GM12873 (cell line): ENCODE results near the gene LY9.

Experiments used
- TF ChIP-seq, protein P1 (sequence below): IDR thresholded peaks from 2 replicates; pipeline ENCODE4 v1.5.1; 2012; ENCODE audit warnings: low read depth, mild to moderate bottlenecking, moderate library complexity, low read length, control low read depth; ENCODE audit not compliant: insufficient read depth; ENCODE audit errors: missing control alignments

The LY9 gene

GRCh38 chr1:160863061-160863773 is 67.2 kb downstream of the LY9 start:
- TF ChIP-seq, protein P1, sequence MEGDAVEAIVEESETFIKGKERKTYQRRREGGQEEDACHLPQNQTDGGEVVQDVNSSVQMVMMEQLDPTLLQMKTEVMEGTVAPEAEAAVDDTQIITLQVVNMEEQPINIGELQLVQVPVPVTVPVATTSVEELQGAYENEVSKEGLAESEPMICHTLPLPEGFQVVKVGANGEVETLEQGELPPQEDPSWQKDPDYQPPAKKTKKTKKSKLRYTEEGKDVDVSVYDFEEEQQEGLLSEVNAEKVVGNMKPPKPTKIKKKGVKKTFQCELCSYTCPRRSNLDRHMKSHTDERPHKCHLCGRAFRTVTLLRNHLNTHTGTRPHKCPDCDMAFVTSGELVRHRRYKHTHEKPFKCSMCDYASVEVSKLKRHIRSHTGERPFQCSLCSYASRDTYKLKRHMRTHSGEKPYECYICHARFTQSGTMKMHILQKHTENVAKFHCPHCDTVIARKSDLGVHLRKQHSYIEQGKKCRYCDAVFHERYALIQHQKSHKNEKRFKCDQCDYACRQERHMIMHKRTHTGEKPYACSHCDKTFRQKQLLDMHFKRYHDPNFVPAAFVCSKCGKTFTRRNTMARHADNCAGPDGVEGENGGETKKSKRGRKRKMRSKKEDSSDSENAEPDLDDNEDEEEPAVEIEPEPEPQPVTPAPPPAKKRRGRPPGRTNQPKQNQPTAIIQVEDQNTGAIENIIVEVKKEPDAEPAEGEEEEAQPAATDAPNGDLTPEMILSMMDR, result no peak

GRCh38 chr1:160863774-160864131 is 67.8 kb downstream of the LY9 start:
- TF ChIP-seq, protein P1, result no peak

DNA sequence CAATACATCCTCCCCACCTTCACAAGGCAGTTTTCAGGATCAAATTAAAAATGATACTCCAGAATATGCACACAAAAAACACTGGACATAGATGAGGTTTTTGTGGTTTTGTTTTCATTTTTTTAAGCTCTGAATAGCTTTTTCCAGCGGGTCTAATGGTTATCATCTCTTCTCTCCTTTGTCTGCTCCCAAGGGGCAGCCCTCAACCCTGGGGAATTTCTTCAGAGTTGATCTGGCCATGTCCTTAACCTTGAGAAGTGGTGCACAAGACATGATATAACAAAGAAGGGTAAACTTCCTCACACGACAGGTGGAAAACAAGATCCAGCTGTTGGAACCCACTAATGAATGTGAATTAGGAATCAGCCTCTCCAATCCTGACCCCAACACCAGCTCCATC is 68.2 kb downstream of the LY9 start:
- TF ChIP-seq, protein P1, result no peak

GRCh38 chr1:160865337-160865736 is 69.4 kb downstream of the LY9 start:
- TF ChIP-seq, protein P1, result no peak

DNA sequence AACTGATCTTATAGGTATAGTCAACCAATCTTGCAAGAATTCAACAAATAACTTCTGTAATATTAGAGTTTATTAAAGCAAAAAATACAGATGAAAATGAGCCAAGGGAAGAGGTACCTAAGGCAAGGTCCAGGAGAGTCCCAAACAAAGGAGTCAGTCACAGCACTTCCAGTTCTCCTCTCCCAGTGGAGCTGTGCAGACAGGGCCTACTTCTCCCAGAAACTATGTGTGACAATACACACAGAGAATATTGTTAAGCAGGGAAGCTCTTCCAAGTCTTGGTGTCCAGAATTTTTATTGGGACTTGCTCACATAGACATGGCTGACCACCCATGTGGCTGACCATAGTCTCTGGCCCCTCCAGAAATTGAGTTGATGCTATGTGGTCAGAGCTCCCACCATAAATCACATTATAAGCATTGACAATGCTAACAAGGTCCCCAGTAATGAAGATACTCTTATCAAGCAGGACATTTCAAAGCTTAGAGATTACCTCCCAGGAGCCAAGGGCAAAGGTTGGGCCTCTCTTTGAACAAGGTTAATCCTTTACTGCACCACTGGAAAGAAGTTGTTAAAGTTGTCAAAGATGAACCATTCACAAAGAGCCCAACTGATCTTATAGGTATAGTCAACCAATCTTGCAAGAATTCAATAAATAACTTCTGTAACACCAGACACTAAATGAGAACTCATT is 70.2 kb downstream of the LY9 start:
- TF ChIP-seq, protein P1, result no peak

- TF ChIP-seq, protein P1, result no peak
Measured at GRCh38 chr1:160866695-160867260, 70.8 kb downstream of the LY9 start.

DNA sequence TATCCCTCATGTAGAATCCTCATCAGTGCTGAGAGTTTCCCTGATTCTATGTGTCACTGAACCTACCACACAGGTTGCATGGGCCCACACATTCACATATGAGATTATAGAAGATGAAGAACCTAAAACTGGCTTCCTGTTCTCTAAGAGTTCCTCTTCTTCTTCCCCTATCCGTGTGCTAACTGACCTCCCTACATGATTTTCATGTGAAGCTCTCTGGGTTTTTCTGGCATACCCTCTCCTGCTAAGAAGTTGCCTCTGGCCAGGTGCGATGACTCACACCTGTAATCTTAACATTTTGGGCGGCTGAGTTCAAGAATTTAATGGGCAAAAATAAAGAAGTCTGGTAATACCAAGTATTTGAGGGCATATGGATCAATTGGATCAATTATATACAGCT is 72.2 kb downstream of the LY9 start:
- TF ChIP-seq, protein P1, result no peak
